LNCAP (cell line): ENCODE data around the gene ZNF865.

Experiments
- CTCF ChIP-seq: fragments of 450-650 bp; IDR thresholded peaks from 2 replicates; pipeline ENCODE4 v1.5.1; 2017; ENCODE audit warnings: mild to moderate bottlenecking

ZNF865 gene

GRCh38 chr19:55578761-55579747 is 26.4 kb upstream of the ZNF865 start:
- TF ChIP-seq CTCF = no peak

GRCh38 chr19:55579766-55580621 is 25.5 kb upstream of the ZNF865 start:
- TF ChIP-seq CTCF = no peak

GRCh38 chr19:55580628-55581144 is 24.8 kb upstream of the ZNF865 start, which contains the start of gene ZNF579:
ZNF579 (minus strand) TSS chr19:55580848; CDS start chr19:55579639, 1,209 bp downstream.
- TF ChIP-seq CTCF = no peak

GRCh38 chr19:55581145-55581822 is 24.2 kb upstream of the ZNF865 start:
- TF ChIP-seq CTCF = no peak

GRCh38 chr19:55581823-55582223 is 23.6 kb upstream of the ZNF865 start:
- TF ChIP-seq CTCF = no peak

GRCh38 chr19:55584871-55585270 is 20.6 kb upstream of the ZNF865 start:
- no peak for TF ChIP-seq CTCF
